Measurements from ENCODE around the gene CRLF3. TPM values are rescaled to one million over a fixed set of nuclear protein-coding genes. Genes with fewer than 3 reads are reported as not detected.
A peak's percentile ranks its signal among the peaks of the same experiment; 100 is the strongest.

CRLF3 gene
- total and polyA plus RNA-seq, 10 of the 15 experiments (the other 5 are each of a cell fraction or from before 2014, with no cell fraction given) = 10.0 to 39.2 (median 26.7) TPM

DNA sequence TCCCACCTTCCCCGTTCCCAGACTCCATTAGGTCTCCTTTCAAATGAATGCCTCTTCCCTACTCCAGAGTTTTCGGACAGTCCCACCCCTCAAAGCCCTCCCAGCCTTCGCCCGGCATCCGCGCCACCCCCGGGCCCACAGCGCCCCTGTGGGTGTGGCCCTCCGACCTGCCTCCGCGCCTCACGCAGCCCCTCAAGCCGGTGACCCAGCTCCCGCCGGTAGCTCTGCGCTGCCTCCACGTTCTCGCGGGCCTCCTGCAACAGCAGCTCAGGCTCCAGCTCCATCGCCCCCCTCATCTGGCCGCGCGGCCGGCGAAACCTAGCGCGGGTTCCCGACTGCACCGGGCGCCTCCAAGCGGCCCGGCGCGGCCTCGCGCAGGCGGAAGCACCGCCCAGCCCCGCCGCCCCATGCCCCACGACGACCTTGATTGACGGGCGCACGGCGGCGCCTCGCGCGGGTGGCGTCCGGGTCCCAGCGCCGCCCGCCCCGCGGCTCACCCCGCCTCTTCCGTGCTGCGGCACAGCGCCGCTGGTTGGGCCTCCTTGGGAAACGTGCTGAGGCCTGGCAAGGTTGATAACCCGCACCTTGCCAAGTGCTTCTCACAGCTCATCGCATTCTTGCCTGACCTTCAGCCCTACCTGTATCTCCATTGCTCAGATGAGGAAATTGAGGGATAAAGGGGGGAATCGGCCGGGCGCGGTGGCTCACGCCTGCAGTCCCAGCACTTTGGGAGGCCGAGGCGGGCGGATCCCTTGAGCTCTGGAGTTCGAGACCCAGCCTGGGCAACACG lies at the start of gene CRLF3 (continued):
- TF ChIP-seq, protein P1, sequence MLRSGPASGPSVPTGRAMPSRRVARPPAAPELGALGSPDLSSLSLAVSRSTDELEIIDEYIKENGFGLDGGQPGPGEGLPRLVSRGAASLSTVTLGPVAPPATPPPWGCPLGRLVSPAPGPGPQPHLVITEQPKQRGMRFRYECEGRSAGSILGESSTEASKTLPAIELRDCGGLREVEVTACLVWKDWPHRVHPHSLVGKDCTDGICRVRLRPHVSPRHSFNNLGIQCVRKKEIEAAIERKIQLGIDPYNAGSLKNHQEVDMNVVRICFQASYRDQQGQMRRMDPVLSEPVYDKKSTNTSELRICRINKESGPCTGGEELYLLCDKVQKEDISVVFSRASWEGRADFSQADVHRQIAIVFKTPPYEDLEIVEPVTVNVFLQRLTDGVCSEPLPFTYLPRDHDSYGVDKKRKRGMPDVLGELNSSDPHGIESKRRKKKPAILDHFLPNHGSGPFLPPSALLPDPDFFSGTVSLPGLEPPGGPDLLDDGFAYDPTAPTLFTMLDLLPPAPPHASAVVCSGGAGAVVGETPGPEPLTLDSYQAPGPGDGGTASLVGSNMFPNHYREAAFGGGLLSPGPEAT (IDR thresholded peaks at IDR 0.05; ENCODE audit: low read depth) = peak; percentile 27; the same call in 1 of the 2 replicates
- TF ChIP-seq FOS (IDR thresholded peaks at IDR 0.05; ENCODE audit: borderline replicate concordance, extremely low read depth, insufficient read length) = no peak
- peak; percentile 23 for TF ChIP-seq RELA (IDR thresholded peaks at IDR 0.05; ENCODE audit: borderline replicate concordance, partially characterized antibody)
- TF ChIP-seq YBX1 (IDR thresholded peaks at IDR 0.05) = no peak
- peak; percentile 65 for TF ChIP-seq HDGF (IDR thresholded peaks at IDR 0.05)
- TF ChIP-seq, protein P2, sequence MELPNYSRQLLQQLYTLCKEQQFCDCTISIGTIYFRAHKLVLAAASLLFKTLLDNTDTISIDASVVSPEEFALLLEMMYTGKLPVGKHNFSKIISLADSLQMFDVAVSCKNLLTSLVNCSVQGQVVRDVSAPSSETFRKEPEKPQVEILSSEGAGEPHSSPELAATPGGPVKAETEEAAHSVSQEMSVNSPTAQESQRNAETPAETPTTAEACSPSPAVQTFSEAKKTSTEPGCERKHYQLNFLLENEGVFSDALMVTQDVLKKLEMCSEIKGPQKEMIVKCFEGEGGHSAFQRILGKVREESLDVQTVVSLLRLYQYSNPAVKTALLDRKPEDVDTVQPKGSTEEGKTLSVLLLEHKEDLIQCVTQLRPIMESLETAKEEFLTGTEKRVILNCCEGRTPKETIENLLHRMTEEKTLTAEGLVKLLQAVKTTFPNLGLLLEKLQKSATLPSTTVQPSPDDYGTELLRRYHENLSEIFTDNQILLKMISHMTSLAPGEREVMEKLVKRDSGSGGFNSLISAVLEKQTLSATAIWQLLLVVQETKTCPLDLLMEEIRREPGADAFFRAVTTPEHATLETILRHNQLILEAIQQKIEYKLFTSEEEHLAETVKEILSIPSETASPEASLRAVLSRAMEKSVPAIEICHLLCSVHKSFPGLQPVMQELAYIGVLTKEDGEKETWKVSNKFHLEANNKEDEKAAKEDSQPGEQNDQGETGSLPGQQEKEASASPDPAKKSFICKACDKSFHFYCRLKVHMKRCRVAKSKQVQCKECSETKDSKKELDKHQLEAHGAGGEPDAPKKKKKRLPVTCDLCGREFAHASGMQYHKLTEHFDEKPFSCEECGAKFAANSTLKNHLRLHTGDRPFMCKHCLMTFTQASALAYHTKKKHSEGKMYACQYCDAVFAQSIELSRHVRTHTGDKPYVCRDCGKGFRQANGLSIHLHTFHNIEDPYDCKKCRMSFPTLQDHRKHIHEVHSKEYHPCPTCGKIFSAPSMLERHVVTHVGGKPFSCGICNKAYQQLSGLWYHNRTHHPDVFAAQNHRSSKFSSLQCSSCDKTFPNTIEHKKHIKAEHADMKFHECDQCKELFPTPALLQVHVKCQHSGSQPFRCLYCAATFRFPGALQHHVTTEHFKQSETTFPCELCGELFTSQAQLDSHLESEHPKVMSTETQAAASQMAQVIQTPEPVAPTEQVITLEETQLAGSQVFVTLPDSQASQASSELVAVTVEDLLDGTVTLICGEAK (IDR thresholded peaks at IDR 0.05; ENCODE audit: borderline replicate concordance) = peak; percentile 68; the same call in 1 of the 2 replicates
- no peak for TF ChIP-seq KAT2A (conservative IDR thresholded peaks at IDR 0.05; ENCODE audit: control insufficient read depth, low read depth, low read length)
- 0 out of 2 replicates have a peak, but pooled peaks have one; percentile 18 for TF ChIP-seq PML (IDR thresholded peaks at IDR 0.05; ENCODE audit: low read length)
- TF ChIP-seq LARP7 (IDR thresholded peaks at IDR 0.05) = peak; percentile 65
- 0 out of 4 replicates have a peak, but pooled peaks of 1 of the 2 experiments have one; percentile 7 for TF ChIP-seq EP300 (IDR thresholded peaks at IDR 0.05; ENCODE audit: borderline replicate concordance in 1 of 2, control insufficient read depth in 1 of 2, low read depth in 2 of 2, low read length in 2 of 2)
- TF ChIP-seq, protein P3, sequence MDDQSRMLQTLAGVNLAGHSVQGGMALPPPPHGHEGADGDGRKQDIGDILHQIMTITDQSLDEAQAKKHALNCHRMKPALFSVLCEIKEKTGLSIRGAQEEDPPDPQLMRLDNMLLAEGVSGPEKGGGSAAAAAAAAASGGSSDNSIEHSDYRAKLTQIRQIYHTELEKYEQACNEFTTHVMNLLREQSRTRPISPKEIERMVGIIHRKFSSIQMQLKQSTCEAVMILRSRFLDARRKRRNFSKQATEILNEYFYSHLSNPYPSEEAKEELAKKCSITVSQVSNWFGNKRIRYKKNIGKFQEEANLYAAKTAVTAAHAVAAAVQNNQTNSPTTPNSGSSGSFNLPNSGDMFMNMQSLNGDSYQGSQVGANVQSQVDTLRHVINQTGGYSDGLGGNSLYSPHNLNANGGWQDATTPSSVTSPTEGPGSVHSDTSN (IDR thresholded peaks at IDR 0.05; ENCODE audit: insufficient replicate concordance, low read depth, low read length) = peak; percentile 95
- no peak for TF ChIP-seq NFYA (IDR thresholded peaks at IDR 0.05; ENCODE audit: borderline replicate concordance, low read depth, low read length)
- TF ChIP-seq IRF4 (IDR thresholded peaks at IDR 0.05; ENCODE audit: low read depth, low read length) = no peak
- peak; percentile 19 for TF ChIP-seq KLF5 (IDR thresholded peaks at IDR 0.05; ENCODE audit: partially characterized antibody)
- peak; percentile 74; the same call in 1 of the 2 replicates for TF ChIP-seq GATAD2B (conservative IDR thresholded peaks at IDR 0.05; ENCODE audit: low read depth)
- TF ChIP-seq NR2F1 (conservative IDR thresholded peaks at IDR 0.05) = peak; percentile 63
- peak; percentile 62; the same call in 1 of the 2 replicates for TF ChIP-seq TBL1XR1 (IDR thresholded peaks at IDR 0.05; ENCODE audit: low read depth, low read length)
- no peak for TF ChIP-seq MEF2B (IDR thresholded peaks at IDR 0.05; ENCODE audit: partially characterized antibody, poor library complexity, severe bottlenecking)
- TF ChIP-seq SUPT20H (IDR thresholded peaks at IDR 0.05; ENCODE audit: borderline replicate concordance, control insufficient read depth, low read depth, low read length) = no peak
- peak; percentile 64; the same call in 1 of the 2 replicates for TF ChIP-seq NKRF (conservative IDR thresholded peaks at IDR 0.05)

Measured in GM12878 (cell line).